NCI-H1048 (cell line): ENCODE results near the gene PLD3.

Source experiments
- DNase-seq: peaks from one replicate; lab custom pipeline; 2025; lab: John Stamatoyannopoulos, UW

Gene PLD3, protein sequence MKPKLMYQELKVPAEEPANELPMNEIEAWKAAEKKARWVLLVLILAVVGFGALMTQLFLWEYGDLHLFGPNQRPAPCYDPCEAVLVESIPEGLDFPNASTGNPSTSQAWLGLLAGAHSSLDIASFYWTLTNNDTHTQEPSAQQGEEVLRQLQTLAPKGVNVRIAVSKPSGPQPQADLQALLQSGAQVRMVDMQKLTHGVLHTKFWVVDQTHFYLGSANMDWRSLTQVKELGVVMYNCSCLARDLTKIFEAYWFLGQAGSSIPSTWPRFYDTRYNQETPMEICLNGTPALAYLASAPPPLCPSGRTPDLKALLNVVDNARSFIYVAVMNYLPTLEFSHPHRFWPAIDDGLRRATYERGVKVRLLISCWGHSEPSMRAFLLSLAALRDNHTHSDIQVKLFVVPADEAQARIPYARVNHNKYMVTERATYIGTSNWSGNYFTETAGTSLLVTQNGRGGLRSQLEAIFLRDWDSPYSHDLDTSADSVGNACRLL

DNA sequence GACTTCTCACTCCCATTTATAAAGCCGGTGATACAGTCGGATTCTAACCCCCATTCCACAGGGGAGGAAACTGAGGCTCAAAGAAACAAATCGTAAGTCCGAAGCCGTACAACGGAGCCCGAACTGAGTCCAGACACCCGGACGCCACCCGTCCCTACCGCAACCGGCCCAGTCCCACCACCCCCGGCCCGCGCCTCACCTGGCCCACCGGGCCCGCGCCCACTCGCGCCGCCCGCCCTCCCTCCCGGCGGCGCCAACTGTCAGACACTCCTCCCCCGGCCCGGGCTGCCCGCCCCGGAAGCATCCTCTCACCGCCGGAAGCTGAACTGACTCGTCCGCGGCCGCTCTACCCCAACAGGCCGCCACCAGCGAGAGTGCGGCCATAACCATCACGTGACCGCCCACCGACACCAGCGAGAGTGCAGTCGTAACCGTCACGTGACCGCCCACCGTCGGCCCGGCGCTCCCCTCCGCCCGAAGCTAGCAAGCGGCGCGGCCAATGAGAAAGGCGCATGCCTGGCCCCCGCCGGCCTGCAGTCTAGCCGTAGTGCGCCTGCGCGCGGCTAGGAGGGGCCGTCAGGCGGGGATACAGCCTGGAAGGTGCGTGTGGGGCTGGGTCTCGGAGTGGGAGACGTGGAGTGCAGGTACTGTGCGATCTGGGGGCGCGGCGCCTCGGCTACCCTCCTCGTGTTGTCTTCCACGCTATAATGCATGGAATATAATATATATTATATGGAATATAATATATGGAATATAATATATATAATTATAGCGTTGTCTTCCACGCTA lies at the start of gene PLD3, which contains the start of gene C19orf47:
Gene PLD3 (plus strand): TSS at position 571 of the 789 bp plus-strand sequence. CDS start 17,789 bp downstream, outside the sequence.
Gene C19orf47 (minus strand): TSS at position 273 of the 789 bp plus-strand sequence. CDS start 6,540 bp downstream, outside the sequence.
- DNase-seq, result peak; percentile 99

DNA sequence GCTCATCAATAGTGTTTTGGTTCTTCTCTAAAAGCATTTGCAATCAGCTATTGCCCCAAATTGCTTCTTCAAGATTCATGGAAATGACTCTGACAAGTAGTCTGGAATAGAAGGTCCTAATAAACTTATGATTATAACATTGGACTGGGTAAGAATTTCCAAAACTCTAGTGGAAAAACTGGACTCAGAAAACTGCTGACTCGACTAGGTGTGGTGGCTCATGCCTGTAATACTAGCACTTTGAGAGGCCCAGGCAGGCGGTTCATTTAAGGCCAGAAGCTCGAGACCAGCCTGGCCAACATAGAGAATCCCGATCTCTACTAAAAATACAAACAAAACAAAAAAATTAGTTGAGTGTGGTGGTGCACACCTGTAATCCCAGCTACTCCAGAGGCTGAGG lies 47.8 kb upstream of the PLD3 start:
- no peak for DNase-seq

DNA sequence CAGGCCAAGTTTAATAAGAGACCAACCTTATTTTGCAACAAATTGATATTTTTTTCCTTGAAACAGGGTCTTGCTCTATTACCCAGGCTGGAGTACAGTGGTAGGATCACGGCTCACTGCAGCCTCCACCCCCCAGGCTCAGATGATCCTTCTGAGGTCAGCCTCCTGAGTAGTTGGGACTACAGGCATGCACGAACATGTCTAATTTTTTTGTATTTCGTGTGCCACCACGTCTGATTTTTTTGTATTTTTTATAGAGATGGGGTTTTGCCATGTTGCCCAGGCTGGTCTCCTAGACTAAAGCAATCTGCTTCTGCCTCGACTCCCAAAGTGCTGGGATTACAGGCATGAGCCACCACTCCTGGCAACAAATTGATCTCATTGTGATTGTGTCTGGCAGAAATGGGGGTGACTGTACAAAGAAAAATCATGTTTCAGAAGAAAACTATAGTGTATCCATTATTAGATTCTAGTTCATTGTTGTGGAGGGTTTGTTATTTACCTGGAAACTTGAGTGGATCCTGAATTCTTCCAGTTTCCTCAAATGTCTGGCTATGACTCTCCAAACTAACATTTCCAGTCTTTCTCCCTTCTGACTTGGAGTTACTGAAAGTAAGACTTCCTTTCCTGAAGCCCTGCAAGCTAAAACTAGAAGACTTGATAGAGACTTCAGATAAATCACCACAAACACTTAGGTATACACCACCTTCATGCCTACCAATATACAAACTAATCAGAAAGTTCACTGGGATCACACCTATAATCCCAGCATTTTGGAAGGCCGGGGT lies 46.1 kb upstream of the PLD3 start:
- no peak for DNase-seq

DNA sequence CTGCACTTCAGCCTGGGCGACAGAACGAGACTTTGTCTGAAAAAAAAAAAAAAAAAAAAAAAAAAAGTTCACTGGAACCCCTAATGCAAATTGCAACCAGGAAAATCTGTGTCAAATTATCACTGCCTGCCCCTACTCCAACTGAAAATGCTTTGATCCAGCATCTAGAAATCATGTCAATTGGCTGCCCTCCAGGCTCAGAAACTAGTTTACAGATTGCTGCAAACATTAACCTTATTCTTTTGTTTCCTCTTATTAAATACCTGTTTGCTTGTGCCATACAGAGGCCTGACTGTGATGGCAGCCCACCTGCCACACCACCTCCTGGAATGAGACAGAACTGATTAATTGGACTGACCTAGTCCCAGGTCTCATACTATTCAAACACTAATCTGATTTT lies 44.7 kb upstream of the PLD3 start:
- DNase-seq, result no peak

DNA sequence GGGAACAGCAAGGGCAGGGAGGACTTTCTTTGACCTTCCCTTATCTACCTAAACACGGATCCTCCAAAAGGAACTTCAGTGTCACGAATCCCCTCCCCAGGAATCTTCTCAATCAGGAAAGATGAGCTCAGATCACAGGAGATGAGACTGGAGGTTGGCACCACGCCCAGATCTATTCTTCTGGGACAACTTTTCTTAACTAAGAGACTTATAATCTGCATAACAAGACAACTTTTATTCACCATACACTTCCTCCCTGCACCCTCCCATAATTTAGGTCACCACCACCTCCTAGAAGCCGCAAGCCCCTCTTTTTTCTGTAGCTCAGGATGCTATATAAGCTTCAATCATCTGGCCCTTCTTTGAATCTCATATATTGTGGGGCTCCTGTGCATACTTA lies 44.2 kb upstream of the PLD3 start:
- no peak for DNase-seq

DNA sequence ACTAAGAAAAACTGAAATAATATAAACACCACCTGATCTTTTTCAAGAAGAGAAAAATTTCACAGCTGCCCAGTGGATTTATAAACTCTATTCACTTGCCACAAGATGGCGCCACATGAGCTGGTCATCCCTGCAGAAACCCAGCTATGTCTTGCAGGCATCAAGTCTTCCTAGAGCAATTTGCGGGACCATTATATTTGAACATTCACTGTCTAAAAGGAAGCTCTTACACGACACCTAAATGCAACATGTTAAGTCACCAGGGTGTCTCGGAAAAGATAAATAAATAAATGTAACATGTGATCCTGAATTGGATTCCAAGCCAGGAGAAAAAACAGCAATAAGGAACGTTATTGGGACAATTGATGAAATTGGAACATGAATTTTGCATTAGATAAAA lies 43.1 kb upstream of the PLD3 start:
- peak; percentile 36 for DNase-seq

DNA sequence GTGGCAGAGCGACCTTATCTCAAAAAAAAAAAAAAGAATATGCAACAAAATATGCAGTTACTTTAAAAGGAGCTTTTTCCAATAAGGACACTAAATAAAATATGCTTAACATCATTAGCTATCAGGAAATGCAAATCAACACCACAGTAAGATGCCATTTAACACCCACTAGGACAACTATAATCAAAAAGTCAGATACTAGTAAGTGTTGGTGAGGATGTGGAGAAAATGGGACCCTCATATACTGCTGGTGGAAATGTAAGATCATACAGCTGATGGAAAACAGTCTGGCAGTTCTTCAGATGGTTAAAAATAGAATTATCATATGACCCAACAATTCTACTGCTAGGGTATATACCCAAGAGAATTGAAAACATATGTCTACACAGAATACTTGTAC lies 38.8 kb upstream of the PLD3 start:
- no peak for DNase-seq

DNA sequence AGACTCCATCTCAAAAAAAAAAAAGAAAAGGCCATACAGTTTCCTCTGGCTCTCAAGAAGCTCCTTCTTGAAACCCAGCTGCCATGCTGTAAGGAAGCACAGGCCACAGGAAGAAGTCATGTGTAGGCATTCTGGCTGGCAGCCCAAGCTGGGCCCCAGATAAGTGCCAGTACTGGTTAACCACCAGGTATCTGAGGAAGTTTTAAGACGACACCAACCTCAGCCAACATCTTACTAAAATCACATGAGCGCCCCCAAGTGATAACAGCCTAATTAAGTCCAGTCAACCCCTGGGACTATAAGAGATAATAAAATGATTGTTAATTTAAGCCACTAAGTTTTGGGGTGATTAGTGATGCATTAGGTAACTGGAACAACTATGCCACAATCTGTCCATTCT lies 36.0 kb upstream of the PLD3 start:
- no peak for DNase-seq

DNA sequence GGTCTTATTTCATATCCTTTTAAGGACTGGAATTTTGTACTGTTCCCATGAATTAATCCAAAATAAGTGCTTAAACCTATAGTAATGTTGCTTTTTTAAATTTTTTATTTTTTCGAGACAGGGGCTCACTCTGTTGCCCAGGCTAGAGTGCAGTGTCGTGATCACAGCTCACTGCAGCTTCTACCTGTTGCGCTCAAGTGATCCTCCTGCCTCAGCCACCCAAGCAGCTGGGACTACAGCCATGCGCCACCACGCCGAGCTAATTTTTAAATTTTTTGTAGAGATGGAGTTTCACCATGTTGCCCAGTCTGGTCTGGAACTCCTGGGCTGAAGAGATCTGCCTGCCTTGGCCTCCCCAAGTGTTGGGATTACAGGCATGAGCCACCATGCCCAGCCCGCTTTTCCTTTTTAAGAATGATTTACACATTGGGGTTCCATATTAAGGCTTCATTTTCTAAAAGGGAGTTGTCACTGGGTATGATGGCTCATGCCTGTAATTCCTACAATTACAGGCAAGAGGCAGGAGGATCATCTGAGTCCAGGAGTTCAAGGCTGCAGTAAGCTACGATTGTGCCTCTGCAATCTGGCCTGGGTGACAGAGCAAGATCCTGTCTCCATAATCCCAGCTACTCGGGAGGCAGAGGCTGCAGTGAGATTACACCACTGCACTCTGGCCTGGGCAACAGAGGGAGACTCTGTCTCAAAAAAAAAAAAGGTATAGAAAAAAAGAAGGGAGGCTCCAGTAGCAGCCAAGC lies 35.1 kb upstream of the PLD3 start:
- DNase-seq, result no peak

DNA sequence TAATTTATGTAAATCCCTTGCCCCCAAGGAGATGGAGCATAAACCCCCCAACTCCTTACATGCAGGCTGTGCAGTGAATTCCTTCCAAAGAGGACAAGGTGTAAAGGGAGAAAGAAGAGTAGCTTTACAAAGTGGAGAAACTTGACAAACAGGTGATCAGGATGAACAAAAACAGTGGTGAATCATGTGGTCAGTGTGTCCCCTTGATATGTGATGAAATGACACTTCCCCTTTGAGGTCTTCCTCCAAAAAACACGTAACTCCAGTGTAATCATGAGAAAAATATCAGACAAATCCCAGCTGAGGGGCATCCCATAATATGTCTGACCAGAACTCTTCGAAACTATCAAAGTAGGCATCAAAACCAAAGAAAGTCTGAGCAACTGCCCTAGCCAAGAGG lies 33.8 kb upstream of the PLD3 start:
- no peak for DNase-seq

DNA sequence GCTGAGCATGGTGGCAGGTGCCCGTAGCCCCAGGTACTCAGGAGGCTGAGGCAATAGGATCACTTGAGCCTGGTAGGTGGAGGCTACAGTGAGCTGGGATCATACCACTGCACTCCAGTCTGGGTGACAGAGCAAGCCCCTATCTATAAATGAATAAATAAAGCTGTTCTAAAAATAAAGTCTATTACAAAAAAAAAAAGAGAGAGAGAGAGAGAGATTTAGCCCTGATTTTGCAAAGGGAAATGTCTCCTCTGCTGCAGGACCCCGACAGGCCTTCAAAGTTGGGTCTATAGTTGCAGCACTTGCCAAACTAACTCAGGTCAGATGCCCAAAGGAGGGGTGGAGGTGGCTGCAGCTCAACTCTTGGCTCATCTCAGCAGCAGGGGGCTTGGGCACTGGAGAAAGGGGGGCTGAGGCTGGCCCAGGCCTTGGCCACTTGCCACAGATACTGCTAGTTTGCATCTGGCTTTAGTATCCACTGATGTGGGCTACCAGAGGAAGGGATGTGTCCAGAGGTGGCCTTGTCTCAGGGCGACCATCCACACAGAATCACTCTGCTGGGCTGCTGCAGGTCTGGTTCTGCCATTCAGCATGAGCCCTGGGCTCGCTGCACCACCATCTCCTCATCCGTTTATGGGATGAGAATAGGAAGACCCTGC lies 32.6 kb upstream of the PLD3 start:
- no peak for DNase-seq

DNA sequence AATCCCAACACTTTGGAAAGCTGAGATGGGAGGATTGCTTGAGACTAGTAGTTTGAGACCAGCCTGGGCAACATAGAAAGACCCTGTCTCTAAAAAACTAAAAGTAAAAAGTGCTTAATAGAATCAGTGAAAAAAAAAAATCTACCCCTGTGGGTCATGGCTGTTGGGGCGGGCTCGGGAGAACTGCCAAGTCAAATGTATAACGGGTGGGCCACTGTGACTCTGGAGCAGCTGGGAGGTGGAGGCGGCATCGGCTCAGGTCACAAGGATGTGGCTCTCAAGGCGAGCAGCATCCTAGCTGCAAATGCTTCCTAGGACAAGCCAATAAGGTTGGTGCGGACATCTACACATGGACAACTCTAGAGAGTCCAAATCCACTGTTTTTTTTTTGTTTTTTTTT lies 31.2 kb upstream of the PLD3 start:
- DNase-seq, result no peak

DNA sequence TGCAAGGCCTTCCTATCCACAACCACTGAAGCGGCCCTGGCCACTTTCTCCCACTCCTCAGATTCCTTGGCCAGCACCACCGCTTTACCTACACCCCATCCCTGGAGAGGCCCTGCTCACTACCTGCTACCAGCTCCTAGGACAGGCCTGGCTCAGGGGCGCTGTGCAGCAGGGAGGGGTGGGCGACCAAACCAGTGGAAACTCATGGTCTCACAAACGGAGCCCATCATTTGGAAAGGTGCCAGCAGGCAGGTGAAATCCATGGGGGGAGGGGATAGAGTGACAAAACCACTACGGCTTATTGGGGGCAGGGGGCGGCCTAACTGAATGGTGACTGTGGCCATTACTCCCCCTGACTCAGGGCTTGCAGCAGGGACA lies 27.9 kb upstream of the PLD3 start:
- no peak for DNase-seq

DNA sequence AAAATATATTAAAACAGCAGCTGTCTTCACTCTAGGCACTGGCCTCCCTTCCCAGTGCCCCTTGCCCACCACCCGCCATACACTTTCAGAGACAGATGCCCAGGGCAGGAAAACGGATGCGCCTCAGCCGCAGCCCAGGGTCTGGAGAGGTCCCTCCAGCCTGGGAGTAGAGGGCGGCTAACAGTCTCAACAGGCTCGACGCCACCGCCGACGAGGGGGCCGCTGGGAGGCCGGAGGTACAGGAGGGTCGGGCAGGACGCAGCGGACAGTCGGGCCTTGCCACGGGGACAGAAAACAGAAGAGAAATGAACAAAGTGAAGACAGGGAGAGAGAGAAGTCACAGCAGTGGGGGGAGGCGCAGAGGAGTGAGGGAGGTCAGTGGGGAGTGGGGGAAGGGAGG lies 27.4 kb upstream of the PLD3 start:
- no peak for DNase-seq

DNA sequence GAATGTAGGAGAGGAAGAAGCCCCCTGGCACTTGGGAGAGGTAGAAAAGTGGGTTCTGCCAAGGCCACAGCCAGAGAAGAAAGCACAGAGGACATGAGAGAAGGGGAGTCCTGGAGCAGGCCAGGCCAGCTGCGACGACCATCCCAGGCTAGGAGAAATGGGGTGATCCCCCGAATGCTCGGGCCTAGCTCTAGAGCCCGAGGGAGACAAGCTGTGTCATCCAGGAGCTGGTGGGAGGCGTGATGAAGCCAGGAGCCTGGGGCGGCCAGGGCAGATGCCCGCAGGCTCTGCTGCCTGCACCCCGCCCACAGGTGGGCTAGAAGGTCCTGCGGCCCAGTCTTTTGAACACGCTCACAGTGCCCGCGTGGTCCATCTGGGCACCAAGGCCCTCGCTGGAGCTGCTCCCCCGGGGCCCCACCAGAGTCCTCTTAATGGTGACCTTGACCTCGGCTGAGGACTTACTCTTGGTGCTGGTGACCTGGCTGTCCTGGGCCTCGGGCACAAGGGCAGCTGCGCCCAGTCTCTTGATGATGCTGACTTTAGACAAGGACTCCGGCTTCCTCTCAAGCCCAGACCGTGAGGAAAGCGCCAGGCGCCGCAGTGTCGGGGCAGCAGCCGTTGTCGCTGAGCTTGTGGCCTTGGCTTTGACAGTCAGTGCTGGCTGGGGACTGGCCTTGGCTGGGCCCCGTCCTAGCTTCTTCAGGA lies 26.8 kb upstream of the PLD3 start:
- no peak for DNase-seq

DNA sequence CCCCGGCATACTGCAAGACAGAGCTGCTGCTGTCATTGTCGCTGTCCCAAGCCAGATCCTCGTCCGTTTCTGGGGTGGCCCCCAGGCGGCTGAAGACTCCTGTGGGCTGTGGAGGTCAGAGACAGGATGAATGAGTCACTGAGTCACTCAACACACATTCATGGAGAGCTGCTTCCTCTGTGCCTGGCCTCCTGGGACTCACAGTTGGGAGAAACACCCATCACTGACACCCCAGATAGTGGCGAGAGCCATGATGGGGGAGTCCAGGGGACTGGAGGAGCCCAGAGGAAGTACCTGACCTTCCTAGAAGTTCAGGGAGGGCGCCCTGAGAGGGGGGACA lies 26.3 kb upstream of the PLD3 start:
- no peak for DNase-seq

DNA sequence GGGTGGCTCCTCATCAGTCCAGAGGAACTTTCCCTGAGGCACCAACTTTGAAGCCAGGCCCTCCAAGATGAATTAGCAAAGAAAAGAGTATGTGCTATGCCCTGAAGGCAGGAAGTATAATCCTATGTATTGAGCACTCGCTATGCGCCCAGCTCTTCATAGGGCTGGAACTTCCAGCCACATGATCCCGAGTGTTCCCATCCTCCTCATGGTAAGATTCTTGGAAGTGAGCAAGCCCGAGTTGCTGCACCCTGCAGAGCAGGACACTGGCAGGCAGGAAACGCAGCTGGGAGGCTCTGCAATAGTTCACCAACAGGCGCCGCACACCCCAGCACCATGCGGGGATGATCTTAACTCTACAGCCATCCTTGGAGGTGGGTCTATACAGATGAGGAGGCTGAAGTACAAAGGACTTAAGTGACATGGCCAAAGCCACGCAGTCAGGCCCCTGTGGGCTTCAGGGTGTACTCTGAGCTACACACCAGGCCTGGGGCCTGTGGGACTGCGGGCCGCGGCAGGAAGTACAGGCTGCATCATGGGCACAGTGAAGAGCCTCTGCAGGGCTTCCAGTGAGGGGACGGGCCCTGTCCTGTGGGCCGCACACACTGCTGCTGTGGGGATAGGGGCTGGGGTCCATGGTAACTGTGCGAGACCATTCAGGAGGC lies 25.4 kb upstream of the PLD3 start:
- no peak for DNase-seq

DNA sequence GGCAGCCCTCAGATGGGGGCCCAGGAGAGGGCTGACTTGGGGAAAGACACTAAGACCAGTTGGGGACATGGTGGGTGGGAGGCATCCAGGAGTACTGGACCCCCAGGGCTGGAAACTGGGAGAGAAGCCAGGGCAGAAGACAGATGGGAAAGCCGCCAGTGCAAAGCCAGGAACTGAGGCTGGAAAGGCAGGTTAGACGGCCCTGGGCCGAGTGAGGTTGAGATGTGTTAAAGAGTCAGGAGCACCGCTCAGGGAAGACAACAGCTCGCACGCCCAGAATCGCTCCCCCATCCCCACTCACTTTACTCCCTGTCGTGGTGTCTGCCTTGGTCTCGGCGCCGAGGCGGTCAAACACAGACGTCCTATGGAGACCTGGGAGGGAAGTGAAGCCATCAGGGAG lies 24.8 kb upstream of the PLD3 start:
- DNase-seq, result no peak

DNA sequence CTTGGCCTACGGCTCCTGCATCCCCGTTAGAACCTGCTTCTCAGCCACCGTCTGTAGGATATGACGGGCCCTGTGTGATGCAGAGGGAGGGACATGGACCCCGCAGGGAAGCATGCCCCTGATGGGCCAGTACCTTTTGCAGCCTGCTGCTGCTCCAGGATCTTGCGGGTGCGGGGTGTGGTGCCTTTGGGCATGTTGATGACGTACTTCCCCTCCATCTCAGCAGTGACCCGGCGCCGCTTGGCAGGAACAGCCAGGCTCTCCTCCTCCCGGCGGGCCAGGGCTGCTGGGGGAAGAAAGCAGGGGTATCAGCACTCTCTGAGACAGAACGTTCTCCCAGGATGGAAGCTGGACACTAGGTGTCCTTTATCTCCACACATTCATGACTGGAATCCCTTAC lies 22.3 kb upstream of the PLD3 start:
- no peak for DNase-seq

DNA sequence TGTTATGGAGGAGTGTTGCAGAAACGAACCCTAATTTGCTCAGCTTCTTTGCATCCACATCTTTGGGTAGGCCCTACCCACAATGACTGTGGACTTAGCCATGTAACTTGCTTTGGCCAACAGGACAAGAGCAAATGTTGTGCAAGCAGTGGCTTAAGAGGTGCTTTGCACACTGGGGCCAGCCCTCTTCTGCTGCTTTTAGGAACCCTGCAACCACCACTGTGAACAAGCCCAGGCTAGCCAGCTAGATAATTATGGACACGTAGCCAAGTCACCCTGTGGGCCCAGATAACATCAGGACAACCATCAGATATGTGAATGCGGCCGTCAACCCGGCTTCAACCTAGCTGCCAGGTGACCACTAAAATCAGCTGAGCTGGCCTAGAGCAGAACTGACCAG lies 17.4 kb upstream of the PLD3 start:
- DNase-seq, result no peak
